Thyroid gland (tissue), 4 donors: ENCODE results near the gene REXO1.

Experiments
- POLR2A ChIP-seq, 2 donors: fragments of 450-650 bp; IDR thresholded peaks; one replicate each; pipeline ENCODE4 v1.6.1; 2017; ENCODE audit warnings: antibody characterized with exemption in 2 of 2, mild to moderate bottlenecking in 2 of 2, moderate library complexity in 1 of 2
- TF ChIP-seq, protein P1 (sequence below), 6 experiments: fragments of 200-600 bp in 3 of 6; fragments of 450-650 bp in 3 of 6; sonication (generic) in 3 of 6; IDR thresholded peaks; one replicate each; pipeline ENCODE4 v1.5.1; 2016 to 2019; ENCODE audit warnings: antibody characterized with exemption in 6 of 6, mild to moderate bottlenecking in 2 of 6, inconsistent platforms in 1 of 6, moderate library complexity in 1 of 6

DNA sequence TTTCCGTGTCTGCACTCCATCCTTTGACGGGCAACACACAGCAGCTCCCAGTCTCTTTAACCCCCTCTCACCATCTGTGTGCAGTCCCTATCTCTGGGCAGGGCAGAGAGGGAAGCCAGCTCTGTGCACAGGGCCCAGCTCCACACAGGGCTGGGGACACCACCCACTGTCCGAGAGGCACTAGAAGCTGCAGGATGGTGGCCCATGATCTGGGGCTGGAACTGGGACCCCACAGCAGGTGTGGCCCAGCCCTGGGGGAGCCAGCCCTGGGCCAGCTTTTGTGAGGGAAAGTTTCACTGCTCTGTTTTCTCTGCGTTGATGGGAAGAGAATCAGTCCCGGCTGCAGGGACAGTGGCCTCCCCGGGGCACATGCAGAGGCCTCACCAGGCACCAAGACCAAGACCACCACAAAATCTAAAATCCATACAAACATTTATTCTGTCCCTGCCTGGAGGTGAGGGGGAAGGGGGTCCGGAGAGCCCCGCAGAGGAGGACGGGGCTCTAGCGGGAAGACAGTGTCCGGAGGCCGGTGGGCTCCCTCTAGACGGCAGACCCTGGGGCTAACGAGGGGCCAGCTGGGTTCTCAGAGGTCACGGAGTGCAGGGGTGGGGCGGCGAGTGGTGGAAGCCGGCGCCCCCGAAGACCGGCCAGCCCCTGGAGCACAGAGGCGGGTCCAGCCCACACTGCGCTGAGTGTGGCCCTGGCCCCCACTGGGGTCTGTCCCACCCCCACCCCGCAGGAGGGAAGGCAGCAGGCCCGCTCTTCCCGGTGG is 33.3 kb downstream of the REXO1 start:
- TF ChIP-seq, protein P1, sequence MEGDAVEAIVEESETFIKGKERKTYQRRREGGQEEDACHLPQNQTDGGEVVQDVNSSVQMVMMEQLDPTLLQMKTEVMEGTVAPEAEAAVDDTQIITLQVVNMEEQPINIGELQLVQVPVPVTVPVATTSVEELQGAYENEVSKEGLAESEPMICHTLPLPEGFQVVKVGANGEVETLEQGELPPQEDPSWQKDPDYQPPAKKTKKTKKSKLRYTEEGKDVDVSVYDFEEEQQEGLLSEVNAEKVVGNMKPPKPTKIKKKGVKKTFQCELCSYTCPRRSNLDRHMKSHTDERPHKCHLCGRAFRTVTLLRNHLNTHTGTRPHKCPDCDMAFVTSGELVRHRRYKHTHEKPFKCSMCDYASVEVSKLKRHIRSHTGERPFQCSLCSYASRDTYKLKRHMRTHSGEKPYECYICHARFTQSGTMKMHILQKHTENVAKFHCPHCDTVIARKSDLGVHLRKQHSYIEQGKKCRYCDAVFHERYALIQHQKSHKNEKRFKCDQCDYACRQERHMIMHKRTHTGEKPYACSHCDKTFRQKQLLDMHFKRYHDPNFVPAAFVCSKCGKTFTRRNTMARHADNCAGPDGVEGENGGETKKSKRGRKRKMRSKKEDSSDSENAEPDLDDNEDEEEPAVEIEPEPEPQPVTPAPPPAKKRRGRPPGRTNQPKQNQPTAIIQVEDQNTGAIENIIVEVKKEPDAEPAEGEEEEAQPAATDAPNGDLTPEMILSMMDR (IDR thresholded peaks at IDR 0.05): no peak
- TF ChIP-seq POLR2A (IDR thresholded peaks at IDR 0.05): no peak
